ENCODE data around the gene HBQ1.
"Not testable (repeated sequence)": the region's sequence is repeated elsewhere in the genome, so short reads cannot be mapped to it uniquely, and the experiment has no call there.

Gene HBQ1

DNA sequence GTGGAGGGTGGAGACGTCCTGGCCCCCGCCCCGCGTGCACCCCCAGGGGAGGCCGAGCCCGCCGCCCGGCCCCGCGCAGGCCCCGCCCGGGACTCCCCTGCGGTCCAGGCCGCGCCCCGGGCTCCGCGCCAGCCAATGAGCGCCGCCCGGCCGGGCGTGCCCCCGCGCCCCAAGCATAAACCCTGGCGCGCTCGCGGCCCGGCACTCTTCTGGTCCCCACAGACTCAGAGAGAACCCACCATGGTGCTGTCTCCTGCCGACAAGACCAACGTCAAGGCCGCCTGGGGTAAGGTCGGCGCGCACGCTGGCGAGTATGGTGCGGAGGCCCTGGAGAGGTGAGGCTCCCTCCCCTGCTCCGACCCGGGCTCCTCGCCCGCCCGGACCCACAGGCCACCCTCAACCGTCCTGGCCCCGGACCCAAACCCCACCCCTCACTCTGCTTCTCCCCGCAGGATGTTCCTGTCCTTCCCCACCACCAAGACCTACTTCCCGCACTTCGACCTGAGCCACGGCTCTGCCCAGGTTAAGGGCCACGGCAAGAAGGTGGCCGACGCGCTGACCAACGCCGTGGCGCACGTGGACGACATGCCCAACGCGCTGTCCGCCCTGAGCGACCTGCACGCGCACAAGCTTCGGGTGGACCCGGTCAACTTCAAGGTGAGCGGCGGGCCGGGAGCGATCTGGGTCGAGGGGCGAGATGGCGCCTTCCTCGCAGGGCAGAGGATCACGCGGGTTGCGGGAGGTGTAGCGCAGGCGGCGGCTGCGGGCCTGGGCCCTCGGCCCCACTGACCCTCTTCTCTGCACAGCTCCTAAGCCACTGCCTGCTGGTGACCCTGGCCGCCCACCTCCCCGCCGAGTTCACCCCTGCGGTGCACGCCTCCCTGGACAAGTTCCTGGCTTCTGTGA is 3.5 kb upstream of the HBQ1 start, which contains the start of gene HBA1:
Gene HBA1, plus strand, starts transcription at position 204 of the 906 bp plus-strand sequence. Its CDS starts 37 bp downstream, at position 241.
- DNase-seq: not testable (repeated sequence)

DNA sequence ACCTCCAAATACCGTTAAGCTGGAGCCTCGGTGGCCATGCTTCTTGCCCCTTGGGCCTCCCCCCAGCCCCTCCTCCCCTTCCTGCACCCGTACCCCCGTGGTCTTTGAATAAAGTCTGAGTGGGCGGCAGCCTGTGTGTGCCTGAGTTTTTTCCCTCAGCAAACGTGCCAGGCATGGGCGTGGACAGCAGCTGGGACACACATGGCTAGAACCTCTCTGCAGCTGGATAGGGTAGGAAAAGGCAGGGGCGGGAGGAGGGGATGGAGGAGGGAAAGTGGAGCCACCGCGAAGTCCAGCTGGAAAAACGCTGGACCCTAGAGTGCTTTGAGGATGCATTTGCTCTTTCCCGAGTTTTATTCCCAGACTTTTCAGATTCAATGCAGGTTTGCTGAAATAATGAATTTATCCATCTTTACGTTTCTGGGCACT is 2.9 kb upstream of the HBQ1 start:
- DNase-seq: no peak

DNA sequence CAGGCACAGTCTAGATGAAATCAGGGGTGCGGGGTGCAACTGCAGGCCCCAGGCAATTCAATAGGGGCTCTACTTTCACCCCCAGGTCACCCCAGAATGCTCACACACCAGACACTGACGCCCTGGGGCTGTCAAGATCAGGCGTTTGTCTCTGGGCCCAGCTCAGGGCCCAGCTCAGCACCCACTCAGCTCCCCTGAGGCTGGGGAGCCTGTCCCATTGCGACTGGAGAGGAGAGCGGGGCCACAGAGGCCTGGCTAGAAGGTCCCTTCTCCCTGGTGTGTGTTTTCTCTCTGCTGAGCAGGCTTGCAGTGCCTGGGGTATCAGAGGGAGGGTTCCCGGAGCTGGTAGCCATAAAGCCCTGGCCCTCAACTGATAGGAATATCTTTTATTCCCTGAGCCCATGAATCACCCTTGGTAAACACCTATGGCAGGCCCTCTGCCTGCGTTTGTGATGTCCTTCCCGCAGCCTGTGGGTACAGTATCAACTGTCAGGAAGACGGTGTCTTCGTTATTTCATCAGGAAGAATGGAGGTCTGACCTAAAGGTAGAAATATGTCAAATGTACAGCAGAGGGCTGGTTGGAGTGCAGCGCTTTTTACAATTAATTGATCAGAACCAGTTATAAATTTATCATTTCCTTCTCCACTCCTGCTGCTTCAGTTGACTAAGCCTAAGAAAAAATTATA is 2.1 kb upstream of the HBQ1 start:
- DNase-seq: no peak

DNA sequence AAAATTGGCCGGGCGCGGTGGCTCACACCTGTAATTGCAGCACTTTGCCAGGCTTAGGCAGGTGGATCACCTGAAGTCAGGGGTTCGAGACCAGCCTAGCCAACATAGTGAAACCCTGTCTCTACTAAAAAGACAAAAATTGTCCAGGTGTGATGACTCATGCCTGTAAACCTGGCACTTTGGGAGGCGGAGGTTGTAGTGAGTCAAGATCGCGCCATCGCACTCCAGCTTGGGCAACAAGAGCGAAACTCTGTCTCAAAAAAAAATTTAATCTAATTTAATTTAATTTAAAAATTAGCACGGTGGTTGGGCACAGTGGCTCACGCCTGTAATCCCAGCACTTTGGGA is 1.6 kb upstream of the HBQ1 start:
- DNase-seq: no peak

DNA sequence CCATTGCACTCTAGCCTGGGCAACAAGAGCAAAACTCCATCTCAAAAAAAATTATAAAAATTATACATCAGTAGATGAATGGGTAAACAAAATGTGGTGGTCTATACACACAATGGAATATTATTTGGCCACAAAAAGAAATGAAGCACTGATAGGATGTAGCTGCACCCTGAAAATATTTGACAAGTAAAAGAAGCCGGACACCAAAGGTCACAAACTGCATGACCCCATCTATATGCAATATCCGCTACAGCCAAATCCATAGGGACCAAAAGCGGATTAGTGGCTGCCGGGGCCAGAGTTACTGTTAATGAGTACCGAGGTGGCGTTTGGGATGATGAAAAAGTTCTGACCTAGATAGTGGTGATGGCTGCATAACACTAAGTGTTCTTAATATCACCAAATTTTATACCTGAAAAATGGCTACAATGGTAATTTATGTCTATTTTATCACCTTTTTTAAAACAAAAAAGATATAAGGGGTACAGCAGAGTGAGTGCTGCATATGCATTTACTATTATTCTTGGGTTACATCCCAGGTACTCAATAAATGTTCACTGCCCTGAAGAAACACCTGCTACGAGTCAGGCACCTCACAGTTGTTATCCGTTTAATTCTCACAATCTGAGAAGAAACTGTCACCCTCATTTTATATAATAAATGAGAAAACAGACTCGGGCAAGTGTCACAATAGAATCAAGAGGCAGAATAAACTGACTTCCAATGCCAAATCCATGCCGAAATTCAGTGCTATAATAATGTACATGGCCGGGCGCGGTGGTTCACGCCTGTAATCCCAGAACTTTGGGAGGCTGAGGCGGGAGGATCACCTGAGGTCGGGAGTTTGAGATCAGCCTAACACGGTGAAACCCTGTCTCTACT is 807 bp upstream of the HBQ1 start:
- no peak for DNase-seq

DNA sequence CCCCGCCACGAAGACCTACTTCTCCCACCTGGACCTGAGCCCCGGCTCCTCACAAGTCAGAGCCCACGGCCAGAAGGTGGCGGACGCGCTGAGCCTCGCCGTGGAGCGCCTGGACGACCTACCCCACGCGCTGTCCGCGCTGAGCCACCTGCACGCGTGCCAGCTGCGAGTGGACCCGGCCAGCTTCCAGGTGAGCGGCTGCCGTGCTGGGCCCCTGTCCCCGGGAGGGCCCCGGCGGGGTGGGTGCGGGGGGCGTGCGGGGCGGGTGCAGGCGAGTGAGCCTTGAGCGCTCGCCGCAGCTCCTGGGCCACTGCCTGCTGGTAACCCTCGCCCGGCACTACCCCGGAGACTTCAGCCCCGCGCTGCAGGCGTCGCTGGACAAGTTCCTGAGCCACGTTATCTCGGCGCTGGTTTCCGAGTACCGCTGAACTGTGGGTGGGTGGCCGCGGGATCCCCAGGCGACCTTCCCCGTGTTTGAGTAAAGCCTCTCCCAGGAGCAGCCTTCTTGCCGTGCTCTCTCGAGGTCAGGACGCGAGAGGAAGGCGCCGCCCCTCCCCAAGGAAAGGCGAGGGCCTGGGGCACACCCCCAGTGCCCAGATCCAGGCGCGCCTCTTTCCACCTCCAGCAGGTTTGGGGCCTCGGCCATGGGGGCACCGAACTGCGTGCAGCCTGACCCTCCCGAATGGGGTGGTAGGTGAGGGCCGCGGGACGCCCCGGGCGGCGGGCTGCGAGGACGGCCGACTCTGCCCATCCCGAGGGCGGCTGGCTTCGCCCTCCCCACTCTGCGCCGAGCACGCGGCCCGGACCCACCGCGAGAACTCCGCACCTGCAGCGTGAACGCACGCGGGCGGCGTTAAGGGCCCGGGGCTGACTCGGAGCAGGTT is 664 bp downstream of the HBQ1 start:
- peak; percentile 83 for DNase-seq

DNA sequence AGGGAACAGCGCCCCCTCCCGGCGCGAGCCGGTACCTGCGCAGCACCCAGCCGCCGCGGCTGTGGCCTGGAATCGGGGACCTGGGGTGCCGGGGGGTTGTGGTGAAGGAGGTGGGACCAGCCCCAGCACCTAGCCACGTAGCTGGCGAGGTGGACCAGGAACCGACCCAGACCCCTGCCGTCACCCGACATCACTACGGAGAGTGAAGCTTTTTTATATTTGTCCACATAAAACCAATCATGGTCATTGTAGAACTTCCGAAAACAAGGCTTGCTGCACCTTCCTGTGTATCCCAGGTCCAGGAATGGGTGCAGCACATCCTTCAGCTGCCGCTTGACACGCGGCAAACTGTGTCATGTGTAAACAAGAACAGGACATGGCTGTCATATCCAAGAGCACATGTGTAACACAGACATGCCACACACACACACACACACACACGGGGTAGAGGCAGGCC is 1.3 kb downstream of the HBQ1 start:
- peak; percentile 95 for DNase-seq

DNA sequence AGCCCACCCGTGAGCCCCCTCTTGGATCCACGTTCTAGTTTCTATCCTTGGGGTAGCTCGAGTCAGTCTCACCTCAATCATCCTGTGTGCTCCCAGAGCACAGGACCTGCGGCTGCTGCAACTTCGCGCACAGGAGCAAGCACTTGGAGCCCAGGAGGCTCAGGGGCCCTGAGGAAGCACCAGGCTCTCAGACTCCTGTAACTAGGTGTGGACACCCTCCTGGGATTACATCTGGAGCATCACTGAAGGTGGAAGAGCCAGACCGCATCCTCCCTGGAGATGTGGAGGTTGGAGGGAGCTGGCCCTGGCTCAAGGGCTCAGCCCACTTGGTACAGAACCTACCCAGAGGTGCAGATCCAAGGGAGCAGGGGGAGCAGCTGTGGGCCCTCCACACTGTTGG is 2.7 kb downstream of the HBQ1 start:
- no peak for DNase-seq

DNA sequence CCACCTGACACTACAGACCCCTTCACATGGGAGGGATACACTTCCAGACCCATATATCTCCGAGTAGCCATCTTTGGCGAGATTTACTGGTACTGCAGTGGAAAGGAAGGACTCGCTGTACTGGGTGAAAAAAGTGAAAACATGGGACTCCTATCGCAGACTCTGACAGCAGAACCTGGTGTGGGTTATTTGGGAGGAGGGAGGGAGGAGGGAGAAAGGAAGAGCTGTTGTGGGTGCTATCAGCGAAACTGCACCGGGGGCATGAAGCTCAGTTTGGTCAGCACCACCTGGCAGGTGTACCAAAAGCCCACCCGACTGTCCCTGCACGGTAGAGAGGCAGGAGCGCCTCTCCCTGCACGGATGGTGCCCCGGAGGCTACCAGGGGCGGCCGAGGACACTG is 5.0 kb downstream of the HBQ1 start:
- DNase-seq: no peak

DNA sequence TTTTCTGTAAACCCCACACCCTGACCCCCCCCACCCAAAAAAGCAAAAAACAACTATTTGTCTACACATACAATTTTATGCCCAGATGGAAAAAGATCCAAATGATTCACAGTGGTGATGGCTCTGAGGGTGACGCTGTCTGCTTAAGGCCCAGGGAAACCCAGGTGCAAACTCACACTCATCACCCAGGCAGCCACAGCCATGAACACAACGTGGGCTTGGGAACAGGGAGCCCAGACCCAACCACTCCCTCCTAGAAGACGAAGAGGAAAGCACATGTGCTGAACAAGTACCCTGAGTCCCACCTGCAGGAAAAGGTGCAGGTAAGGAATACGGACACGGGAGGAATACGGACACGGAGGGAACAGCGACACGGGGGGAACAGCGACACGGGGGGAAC is 5.4 kb downstream of the HBQ1 start:
- DNase-seq: no peak

DNA sequence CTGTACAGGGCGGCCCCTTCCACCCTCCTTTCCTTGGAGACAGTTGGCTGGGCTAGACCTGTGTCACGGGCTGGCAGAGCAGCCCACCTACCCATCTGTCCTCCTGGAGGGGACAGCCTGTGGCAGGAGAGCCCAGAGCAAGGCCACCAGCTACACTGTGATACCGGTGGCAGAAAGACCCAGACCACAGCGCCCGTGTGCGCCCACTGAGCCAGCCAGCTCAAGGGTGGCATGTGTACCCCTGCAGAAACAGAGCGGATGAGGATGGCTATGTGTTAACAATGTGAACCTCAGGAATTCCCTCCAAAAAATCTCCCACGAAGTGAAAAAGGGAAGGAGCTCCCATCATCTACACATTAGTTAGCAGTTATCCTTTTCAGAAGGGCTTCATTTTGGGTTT is 7.1 kb downstream of the HBQ1 start:
- no peak for DNase-seq

DNA sequence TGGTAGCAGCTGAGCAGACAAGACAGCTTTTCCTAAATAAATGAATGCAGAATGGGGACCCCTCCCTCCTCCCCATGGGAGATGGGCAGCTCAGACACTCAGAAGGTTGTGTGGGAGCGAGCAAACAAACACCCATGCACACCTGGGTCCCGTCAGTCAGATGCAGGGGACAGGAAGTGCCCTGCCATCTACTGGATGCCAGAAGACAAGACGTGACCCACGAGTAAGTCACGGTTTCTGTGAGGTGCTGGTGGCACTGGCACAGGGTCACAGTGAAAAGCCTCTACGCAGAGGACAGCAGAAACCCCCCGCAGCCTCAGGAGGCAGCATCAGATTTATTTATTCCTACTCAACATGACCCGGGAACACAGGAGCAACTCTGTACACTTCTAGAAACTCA is 8.4 kb downstream of the HBQ1 start:
- no peak for DNase-seq

DNA sequence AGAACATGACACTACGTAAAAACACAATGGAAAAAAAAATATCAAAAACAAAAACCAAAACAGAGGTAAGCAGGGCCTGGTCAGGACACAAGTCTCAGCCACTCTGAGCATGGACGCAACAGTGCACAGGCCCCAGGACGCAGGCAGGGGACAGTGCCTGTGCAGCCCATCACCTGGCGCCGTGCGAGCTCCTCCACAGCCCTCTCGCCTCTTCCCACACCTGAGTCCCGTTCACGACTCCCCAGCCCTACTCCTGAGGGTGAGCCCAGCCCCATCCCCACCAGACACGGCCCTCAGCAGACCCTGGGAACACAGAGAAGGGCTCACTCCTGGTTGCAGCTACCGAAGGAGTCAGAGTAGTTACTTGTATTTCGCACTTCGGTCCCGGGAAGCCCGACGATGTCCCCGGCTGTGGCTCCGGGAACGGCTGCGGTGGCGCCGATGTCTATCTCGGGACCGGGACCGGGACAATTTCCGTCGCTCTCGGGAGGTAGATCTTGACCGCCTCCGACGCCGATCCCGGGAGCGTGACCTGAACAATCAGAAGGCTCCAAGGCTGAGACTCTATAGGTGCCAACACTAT is 9.4 kb downstream of the HBQ1 start:
- DNase-seq: no peak

DNA sequence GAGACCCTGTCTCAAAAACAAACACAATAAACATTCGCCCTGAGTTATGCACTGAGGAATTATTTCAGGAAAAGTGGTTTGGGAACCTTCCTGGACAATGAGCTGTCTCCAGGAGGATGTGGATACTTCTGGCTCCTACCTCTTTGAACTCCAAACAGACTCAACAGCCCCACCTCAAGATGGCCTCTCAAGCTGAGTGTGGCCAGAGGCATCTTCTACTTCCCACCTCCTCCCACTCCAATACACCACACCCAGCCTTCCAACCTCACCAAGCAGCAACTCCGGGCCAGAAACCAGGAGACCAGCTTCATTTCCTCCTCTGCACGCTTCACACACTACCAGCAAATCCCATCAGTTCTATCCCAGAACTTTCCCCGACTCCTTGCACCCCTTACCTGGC is 11.6 kb downstream of the HBQ1 start:
- no peak for DNase-seq

DNA sequence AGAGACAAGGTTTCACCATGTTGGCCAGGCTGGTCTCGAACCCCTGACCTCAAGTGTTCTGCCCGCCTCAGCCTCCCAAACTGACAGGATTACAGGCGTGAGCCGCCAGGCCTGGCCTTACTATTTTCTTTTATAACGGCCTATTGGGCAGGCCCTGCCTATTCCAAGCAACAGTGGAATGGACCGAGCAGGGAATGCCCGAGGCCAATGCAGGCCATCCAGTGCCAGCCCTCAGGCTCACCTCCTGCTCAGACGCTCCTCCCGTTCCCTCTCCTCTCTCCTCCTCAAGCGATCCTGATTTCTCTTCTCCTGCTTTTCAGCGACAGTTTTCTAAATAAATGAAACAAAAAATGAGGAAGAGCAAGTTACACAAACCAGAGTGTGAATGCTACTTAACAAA is 12.4 kb downstream of the HBQ1 start:
- DNase-seq: no peak

DNA sequence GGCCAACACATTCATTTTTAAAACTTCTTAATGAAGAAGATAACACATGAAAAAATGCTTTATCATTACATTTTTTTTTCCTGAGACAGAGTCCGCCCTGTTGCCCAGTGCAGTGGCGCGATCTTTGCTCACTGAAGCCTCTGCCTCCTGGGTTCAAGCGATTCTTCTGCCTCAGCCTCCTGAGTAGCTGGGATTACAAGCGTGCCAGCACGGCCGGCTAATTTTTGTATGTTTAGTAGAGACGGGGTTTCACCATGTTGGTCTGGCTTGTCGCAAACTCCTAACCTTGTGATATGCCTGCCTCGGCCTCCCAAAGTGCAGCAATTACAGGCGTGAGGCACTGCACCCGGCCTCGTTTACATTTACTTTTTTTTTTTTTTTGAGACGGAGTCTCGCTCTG is 13.2 kb downstream of the HBQ1 start:
- no peak for DNase-seq

DNA sequence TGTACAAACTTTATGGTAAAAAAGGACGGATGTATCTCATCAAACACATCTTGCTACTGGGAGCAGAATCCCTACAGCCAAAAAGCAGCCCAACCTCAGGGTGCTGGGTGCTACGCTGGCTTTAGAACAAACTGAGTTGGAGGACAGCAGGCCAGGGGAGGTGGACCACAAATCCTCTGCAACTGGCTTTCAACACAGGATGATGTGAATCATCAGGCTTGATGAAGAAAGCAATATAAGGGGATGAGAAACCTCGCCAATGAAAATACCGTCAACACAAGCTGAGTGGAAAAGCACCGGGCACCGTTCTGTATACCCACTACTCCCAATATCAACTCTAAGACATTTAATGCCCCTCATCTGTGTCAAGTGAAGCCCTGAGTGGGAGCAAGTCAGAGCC is 14.3 kb downstream of the HBQ1 start:
- DNase-seq: no peak

DNA sequence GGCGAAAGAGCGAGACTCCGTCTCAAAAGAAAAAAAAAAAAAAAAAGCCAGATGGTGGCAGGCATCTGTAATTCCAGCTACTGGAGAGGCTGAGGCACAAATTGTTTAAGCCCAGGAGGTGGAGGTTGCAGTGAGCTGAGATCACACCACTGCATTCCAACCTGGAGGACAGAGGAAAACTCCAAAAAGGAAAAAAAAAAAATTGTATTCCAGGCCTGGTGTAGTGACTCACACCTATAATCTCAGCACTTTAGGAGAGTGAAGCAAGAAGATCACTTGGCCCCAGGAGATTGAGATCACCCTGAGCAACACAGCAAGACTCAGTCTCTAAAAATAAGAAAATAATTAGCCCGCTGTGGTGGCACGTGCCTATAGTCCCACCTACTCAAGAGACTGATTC is 20.1 kb downstream of the HBQ1 start:
- no peak for DNase-seq

DNA sequence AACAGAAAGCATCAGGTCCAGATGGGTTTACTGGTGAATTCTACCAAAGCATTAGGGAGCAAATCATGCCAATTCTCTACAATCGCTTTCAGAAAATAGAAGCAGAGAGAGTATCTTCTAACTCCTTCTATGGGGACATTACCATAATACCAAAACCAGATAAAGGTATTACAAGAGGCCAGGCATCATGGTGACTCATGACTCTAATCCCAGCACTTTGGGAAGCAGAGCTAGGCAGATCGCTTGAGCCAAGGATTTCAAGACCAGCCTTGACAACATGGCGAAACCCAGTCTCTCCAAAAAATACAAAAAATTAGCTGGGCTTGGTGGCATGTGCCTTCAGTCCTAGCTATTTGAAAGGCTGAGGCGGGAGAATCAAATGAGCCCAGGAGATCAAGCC is 23.0 kb downstream of the HBQ1 start:
- DNase-seq: no peak

DNA sequence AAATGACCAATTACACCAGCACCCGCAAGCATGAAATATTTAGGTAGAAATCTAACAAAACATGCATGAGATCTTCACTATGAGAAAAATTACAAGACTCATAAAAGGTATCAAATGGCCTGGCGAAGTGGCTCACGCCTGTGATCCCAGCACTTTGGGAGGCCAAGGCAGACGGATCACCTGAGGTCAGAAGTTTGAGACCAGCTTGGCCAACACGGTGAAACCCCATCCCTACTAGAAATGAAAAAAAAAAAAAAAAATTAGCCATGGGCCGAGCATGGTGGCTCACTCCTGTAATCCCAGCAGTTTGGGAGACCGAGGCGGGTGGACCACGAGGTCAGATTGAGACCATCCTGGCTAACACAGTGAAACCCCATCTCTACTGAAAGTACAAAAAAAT is 23.8 kb downstream of the HBQ1 start:
- not testable (repeated sequence) for DNase-seq

DNA sequence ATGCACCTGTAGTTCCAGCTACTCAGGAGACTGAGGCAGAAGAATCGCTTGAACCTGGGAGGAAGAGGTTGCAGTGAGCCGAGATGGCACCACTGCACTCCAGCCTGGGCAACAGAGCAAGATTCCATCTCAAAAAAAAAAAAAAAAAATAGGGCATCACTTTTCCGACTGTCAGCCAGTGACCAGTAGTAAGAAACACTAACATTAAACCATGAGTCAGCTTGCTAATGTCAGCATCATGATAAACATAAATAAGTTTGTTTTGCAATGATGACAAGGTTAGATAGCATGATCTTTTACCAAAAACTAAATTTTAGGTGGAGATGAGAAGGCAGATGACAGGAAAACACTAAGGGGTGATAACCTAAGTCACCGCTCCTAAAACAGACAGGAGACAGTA is 29.1 kb downstream of the HBQ1 start:
- DNase-seq: not testable (repeated sequence)

Measured in activated CD8-positive, alpha-beta memory T cell treated with anti-CD3 and anti-CD28 coated beads for 24 hours (primary cell).